GM21737 (cell line): Measurements from ENCODE around the gene KIAA0753.
A peak's percentile ranks its signal among the peaks of the same experiment; 100 is the strongest.
"Not testable (repeated sequence)": the region's sequence is repeated elsewhere in the genome, so short reads cannot be mapped to it uniquely, and the experiment has no call there.

Experiments
- ATAC-seq: cut with Tn5 transposase; IDR thresholded peaks from one replicate; pipeline ENCODE4 v1.9.1; 2021; ENCODE audit warnings: mild to moderate bottlenecking, moderate library complexity; ENCODE audit not compliant: unreplicated experiment

Gene KIAA0753

DNA sequence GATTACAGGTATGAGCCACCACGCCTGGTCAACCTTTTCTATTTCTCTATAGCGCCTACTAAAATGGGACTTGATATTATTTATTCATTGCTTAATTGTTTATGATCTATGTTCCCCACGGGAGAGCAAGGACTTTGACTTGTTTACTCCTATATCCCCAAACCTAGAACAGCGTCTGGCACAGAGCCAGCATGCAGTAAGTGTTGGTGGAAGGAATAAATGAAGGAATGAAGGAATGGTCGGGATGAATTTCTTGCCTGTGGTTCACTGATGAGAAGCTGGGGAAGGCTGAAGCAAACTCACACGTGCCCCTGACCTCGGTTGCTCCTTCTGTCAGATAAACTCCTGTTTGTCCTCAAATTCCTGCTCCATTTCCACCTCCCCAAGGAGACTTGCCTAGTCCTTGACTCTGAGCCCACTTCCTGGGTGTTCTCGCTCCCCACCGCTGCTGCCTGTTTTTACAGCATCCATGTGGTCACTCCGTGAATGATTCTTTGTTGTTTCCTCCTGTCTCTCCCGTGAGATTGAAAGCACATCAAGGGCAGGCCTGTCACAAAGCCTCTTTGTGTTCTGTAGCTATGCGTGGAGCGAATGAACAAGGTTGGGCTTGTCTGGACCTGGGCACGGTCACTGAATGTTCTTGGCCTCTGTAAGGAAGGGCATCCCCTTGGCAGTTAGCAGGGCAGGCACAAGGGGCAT, 28.4 kb upstream of the KIAA0753 start:
- no peak for ATAC-seq

DNA sequence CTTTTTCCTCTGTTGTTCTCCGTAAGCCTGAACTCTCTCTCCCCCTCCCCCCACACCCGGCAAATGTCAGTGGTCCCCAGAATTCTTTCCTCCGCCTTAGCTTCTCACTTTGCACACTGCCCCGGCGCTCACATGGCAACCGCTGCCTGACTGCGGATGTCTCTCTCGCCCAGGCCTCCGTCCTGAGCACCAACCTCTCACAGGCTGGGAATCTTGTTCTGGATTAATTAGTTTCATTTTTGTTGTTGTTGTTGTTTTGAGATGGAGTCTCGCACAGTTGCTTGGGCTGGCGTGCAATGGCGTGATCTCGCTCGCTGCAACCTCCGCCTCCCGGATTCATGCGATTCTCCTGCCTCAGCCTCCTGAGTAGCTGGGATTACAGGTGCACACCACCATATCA, 27.7 kb upstream of the KIAA0753 start:
- no peak for ATAC-seq

DNA sequence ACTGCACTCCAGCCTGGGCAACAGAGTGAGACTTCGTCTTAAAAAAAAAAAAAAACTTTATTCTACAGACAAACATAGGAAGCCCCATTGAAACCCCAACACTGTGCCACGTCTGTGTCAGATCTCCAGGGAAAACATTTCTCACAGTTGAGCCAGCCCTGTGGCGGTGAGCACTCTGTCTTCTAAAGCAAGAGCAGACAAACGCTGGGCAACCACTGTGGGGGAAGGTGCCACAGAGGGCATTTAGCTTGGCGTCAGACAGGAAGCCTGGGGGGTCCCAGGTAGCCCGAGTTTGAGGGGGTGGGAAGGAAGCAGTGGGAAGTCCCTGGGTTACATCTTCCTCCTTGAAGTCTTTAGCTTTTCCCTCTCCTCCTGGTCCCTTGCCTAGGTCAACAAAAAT, 27.0 kb upstream of the KIAA0753 start:
- no peak for ATAC-seq

DNA sequence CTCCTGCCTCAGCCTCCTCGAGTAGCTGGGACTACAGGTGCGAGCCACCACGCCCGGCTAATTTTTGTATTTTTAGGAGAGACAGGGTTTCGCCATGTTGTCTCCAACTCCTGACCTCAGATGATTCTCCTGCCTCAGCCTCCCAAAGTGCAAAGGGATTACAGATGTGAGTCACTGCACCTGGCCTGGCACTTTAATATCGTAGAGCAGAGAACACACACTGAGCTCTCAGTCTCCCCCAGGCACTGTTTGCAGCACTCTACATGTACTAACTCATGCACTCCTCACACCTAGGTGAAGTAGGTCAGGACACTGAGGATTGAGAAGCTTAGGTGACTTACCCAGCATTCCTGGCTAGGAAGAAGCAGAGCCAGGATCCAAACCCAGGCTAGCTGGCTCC, 26.0 kb upstream of the KIAA0753 start:
- no peak for ATAC-seq

DNA sequence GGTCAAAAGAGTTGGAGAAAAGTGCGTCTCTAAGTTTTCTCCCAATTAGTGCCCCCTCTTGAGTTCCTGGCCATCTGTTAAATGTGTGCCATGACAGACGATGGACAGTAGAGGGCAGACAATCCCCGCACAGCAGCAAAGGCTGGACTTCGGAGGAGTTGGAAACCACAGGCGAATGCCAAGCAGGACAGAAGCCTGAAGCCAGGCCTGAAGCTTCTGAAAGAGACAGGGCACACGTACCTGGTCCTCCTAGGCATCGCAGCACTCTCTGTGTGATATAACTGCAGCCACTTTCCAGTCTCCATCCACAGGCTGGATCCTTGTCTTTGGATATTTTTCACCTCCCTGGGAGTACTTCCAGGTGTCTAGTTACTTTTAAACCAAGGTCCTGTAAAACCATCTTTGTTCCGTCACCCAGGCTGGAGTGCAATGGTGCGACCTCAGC, 25.6 kb upstream of the KIAA0753 start:
- no peak for ATAC-seq

DNA sequence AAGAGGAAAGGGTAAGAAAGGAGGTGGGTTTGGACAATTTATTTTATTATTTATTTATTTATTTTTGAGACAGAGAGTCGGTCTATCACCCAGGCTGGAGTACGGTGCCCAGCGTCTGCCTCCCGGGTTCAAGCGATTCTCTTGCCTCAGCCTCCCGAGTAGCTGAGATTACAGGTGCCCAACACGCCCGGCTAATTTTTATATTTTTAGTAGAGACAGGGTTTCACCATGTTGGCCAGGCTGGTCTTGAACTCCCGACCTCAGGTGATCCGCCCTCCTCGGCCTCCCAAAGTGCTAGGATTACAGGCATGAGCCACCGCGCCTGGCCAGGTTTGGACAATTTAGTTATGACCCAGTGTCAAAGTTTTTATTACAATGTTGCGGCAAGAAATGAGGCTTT, 22.7 kb upstream of the KIAA0753 start:
- ATAC-seq, result not testable (repeated sequence)

DNA sequence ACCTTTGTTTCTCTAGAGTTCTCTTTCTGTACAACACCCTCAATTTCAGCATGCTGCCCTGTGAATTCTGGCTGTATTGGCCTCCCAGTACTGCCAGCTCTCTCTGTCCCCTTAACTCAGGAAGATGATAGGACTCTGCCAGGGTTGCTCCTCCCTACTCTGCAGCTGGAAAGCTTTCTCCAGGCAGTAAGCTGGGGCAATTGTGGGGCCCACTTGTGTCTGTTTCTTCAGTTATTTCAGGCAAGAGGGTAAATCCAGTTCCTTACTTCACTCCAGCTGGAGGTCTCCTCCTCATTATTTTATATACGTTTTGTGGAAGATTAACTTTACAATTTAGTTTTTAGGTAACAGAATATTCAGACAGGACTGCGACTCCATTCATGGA, 20.9 kb upstream of the KIAA0753 start:
- ATAC-seq, result no peak

DNA sequence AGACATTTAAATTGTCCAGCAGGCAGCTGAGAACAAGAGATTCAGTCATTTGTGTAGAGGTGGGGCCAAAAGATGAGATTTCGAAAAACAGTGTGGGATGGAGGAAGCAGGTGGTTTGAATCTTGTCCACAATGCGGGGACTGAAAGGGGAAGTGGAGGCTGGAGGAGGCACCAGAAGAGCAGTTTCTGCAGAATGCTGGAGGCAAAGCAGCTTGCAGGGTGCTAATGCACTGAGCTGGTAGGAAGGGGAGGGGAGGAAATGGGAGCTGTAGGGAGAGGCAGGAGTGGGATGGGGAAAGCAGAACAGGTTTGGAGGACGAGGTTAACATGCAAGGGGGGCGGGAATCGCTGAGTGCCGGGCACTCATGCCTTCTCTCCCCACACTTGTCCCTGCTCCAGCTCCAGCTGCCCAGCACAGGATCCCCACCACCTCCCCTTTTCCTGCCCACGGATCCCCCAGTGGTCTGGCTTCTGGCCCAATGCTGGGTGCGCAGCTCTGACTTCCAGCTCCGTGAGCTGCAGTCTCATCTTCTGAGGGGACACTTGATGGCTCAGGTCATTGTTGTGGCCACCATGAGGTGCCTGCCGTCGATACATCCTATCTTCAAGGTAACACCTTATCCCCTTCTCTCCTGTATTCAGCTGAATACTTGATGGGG, 20.4 kb upstream of the KIAA0753 start:
- peak; percentile 74 for ATAC-seq

DNA sequence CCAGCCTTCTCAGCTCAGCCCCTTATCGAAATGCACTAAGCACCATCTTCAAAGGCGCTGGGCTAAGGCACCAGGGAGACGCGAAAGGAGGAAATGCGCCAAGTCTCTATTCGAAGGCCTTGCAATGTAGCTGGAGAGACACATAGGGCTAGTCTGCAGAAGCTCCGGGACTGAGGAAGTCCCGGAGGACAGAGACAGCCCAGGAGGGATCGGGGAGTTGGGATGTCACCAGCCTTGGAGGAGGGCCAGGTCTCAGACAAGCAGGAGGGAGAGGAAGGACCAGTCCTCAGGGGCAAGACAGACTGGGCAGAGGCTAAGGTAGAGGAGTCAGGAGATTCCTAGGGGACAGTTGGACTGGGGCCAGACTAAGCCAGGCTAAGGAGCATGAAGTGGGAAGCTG, 19.6 kb upstream of the KIAA0753 start:
- ATAC-seq, result no peak

DNA sequence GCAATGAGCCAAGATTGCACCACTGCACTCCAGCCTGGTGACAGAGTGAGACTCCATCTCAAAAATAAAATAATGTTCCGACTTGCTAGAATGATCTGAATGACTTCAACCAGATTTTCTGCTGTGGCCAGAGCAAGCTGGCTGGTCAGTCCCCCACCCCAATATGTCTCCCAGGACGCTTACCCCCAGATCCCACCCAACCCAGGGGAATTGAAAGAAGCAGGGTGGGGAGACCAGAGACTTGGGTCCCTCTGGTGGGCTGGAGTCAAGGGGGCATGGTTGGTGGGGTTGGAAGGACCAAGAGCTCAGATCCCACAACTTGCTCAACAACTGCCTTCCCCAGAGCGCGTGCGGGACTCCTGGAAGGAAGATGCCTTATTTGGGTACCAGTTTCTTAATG, 17.9 kb upstream of the KIAA0753 start:
- not testable (repeated sequence) for ATAC-seq

DNA sequence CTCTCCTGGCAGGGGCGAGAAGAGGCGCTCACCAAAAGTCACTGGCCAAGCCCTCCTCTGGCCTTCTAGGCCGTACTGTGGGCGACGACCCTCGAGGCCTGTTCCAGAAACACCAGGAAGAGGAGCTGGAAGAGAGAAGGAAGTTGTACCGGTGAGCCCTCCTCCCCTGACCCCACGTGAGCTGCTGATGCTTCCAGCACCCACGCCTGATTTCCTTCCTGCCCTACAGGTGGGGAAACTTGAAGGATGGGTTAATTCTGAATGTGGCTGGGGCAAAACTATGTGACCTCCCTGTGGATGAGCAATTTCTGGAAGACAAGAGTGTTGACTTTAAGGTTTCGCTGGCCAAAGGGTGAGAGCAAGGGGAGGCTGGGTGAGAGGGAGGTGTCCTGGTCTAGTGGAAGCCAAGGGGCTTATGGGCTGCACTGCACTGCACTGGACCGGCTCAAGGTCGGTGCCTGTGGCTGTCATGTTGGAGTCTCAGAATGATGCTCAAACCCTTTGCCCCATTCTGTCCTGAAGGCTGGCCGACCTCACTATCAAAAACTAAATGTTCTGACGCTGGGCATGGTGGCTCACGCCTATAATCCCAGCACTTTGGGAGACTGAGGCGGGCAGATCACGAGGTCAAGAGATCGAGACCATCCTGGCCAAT, 17.2 kb upstream of the KIAA0753 start:
- ATAC-seq, result no peak

DNA sequence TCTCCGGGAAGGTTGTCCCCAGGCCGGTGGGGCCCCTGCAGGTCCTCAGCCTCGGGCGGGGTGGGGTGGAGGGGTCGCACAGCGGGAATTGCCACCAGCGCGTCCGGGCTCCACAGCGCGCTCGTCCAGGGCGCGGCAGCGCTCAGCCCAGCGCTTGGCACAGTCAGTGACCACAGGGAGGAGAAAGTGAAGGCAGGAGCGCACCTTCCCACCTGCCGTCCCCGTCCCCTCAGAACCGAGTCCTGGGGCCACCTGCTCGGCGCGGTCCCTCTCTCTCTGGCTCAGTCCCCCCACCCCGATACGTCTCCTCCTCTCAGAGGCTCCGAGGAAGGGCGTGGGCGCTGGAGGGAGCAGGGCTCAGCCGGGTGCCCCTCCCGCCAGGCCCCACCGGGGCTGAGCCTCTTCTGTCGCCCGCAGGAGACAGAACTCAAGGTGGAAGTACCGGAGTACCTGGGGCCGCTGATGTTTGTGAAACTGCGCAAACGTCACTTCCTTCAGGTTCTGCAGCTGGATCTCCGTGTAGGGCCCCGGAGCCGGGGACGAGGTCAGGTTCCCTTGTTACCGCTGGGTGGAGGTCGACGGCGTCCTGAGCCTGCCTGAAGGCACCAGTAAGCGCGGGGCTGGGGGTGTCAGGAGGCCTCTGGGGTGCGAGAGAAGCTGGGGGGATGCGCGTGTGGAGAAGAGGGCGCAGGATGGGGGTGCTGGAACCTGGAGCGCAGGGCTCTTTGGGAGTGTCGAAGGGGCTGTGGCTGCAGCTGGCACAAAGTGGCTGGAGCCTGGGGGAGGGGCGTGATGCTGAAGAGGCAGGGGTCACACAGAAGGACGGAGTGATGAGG, 16.5 kb upstream of the KIAA0753 start:
- not testable (repeated sequence) for ATAC-seq

DNA sequence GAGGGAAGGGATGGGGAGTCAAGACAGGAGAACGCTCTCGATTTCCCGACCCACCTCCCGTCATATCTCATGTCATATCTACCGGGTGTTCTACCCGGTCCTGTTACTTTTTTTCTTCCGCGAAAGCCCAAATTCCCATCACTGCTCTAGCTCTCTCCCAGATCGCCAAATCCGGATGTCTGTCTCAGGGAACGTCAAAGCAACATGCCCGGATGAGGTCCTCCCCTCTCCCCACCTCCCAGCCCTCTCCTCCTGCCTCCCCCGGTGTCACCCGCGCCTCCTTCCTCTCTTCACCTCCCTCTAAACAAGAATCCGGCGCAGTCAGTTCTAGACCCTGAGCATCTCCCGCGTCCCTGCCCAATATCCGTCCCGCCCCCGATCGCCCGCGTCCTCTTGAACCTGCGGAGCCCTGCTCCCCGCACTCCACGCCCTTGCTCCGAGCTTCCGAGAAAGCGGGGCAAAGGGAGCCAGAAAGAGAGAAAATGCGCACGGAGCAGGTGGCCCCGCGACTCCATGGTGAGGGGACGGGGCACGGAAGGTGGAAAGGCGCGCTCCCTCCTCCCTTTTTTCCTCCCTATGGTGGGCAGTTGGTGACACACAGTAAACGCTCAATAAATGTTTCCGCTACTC, 15.3 kb upstream of the KIAA0753 start:
- ATAC-seq, result not testable (repeated sequence)

DNA sequence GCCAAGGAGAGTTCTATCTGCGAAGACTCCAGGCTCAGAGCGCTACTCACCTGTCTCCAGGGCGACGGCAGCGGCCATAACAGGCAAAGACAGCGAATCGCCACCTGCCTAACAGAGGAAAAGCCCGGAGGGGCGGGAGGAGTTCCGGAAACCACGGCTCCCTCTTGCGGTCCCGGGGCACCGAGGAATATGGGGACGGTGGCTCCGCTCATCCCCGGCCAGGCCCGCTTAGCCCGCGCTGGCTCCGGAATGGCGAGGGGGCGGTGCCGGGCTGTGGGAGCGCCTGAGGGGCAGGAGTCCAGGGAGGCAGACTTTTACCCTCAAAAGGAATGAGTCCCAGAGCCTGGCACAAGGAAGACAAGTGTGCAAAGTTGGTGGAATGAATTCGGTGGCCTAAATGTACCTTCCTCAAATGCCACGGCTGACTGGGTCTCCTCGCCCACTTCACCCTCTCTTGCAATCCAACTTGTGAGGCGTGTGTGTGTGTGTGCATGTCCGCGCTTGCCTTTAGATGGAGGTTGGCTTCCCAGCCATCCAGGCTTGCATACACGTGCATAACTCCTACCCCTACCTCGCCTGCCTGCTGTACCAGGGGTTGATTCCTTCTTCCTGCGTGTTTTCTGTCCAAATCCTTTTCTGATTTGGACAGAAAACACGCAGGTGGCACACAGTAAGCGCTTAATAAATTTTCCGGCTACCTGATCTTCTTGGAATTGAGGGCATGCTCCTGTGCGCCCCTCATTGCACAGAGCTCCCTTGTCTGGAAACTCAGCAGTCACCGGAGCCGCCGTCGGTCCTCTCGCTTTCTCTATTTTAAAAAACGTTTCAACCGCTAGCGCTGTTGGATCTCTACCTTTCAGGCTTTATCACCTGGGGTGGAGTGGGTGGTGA, 14.6 kb upstream of the KIAA0753 start:
- ATAC-seq, result no peak

DNA sequence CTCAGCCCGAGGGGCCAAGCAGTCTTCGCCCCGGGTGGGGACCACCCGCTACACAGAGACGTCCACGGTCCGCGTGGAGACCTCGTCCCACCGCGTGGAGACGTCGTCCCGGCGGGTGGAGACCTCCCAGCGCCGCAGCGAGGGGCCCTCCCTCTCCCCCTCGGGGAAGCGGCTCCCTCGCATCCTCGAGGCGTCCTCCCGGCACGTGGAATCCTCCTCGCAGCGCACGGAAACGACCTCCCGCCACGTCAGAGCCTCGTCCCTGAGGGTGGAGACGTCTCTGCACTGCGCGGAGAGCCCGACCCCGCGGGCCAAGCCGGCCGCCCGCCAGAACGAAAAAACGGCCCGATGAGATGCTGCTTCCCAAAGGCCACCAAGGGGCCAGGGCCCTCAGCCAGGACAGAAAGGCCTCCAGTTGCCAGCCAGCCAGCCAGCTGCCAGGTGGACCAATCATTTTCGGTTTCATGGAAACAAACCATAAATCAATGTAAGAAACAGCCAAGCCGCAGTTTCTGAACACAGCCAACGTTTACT, 11.5 kb upstream of the KIAA0753 start:
- ATAC-seq, result peak; percentile 10

DNA sequence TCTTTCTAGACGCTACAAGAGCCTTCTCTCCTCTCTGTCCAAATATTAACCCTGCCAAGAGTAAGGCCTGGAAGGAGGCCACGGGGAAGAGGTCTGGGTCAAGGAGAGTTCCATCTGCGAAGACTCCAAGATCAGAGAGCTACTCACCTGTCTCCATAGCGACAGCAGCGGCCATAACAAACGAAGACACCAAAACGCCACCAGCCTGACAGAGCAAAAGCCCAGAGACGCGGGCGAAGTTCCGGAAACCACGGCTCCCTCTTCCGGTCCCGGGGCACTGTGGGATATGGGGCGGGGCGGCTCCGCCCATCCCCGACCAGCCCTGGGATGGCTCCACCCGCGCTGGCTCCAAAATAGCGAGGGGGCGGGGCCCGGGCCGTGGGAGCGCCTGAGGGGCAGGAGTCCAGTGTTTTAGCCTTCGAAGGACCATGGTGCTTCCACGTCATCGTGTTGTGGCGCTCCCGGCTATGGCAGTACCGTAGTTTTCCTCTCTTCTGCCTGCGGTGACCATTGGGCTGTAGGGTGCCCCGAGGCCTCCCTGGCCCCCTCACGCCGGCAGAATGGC, 10.9 kb upstream of the KIAA0753 start, which contains the start of the genes C17orf100 and MED31:
Gene C17orf100 (plus strand): TSS at position 409 of the 565 bp plus-strand sequence. CDS start 152 bp downstream, at position 561.
Gene MED31 (minus strand): TSS at position 252 of the 565 bp plus-strand sequence. CDS start 77 bp downstream, at position 175.
- peak; percentile 92 for ATAC-seq

DNA sequence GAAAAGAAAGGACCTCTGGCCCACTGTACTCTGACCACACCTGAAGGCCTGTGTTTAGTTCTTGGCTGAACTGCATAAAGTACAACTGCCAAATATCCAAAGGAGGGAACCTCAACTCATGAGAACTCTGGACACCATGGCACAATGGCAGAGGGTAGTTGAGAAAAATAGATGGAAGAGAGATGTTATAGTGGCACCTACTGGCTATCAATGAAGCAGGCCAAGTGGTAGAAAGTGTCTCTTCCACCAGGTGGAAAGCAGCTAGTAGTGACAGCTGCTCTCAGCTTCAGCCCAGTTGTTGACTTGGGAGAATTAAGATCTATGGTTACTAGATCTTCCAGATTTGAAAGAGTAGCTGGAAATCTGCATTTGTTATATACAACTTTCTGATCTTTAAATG, 7.7 kb upstream of the KIAA0753 start:
- ATAC-seq, result no peak

DNA sequence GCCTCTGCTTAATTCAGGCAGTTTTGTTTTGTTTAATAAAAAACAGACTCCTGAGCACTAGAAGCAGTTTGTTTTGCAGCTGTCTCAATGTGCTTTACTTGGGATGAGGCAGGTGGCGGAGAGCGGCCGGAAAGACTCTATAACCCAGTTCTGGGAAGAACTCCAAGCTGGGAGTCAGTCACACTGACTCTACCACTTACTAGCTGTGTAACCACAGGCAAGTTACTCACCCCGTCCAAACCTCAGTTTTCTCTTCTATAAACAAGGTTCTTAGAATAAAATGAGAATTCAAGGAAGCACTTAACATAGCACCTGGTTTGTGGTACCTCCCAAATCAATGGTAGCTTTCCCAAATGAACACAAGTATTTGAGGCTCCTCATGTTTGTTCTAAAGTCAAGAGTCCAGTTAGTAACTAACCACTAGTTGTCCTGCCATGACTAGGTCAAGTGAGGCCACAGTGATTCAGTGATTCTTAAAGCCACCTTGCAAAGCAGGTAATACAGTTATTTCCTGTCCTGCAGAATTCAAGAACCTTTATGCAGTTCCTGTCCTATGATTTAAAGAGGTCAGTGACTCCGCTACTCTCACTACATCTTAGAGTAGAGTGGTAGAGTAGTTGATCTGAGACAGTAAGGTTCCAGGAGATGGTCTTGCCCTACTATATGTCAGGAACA, 3.1 kb upstream of the KIAA0753 start:
- no peak for ATAC-seq
